Activated CD8-positive, alpha-beta memory T cell treated with anti-CD3 and anti-CD28 coated beads, Interleukin-2, amount 50 U/mL, for 24 hours (primary cell): ENCODE results near the gene CHRNA5.

Experiments
- DNase-seq: peaks from one replicate; pipeline ENCODE4 v3.0.0-alpha.2; 2020; ENCODE audit errors: extremely low read depth

CHRNA5 gene

DNA sequence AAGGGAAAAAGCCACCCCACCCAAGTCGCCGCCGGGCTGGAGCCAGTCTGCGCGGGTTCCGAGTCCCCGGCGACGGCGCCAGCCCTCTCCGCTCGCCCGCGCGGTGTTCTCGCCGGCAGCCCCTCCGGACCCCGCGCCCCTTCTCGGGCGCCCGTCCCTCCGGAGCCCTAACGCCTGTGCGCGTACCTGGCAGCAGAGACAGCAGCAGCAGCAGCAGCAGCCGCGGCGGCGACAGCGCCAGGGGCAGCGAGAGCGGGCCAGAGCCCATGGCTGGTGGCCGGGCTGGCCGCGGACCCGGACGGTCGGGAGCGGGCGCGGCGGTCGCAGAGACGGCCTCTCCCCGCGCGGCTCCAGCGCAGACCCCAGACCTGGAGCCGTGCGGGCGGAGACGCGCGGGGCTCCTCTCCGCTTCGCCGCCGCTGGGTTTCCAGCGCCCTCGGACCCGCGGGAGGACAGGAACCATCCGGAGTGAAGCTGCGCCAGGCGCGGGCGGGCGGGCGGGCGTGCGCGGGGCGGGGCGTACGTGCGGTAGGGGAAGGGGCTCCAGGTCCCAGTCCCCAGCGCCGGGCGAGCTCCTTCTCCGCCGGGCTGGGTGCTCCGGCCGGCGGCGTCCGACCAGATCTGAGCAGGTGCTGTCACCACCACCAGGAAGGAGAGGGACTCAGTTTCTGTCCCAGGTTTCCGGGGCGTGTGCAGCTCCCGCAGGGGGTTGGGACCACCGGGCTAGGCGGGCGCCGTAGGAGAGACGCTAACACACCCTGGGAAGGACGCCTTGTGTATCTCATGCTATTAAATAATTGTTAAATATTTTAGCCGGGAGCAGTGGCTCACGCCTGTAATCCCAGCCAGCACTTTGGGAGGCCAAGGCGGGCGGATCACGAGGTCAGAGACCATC is 55.5 kb downstream of the CHRNA5 start, which contains the start of gene CHRNA3:
Gene CHRNA3, minus strand, starts transcription at position 470 of the 895 bp plus-strand sequence. Its CDS starts 202 bp downstream, at position 268.
- no peak for DNase-seq

DNA sequence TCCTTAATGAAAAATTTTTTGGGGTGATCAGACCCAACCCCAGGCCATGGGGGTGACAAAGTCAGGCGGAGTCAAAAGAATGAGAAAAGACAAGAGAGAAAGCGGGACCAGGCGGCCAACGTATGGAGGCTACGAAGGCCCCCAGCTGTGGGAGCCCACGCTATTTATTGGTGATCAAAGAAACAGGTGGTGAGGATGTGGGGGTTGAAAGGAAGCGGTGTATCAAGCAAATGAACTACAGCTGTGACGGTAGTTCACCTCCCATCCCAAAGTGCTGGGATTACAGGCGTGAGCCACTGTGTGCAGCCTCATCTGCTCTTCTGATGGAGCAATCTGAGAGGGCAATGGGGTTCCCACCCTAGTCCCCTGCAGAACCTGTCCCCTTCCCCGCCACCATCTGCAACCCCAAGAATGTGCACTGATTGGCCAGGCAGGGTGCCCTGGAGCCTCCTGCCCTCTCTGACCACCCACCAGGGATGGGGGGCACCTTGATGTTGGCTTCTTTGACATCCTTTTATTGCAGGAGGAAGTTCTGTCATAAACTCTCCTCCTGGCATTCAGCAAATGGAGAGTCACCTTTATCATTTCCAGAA is 56.6 kb downstream of the CHRNA5 start:
- no peak for DNase-seq

DNA sequence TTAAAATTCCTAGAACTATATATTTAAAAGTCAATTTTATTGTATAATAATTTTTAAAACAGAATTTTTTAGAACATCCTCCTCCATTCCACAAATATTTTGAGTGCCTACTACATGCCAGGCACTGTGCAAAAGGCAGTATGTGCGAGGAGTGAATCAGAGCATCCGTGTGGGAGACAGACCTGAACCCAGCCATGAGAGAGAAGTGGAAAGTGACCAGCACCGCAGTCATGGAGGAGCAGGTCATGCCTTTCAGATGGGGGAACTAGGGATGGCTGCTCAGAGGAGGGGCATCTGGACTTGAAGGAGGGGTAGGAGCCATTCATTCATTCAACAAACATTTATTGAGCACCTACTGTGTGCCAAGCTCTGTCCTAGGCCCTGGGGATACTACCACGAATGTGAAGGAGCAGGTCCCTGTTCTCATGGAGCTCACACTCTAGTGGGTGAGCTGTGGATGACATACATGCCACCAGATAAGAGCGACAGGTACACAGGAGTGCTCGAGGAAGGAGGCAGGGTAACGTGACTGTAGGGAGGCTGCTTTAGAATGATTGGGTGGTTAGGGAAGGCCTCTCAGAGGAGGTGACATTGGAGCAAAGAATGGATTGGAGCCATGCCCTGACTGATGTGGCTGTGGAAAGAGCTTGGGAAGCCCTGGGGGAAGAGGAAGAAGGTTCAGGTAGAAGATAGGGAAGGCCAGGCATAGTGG is 58.6 kb downstream of the CHRNA5 start:
- no peak for DNase-seq

DNA sequence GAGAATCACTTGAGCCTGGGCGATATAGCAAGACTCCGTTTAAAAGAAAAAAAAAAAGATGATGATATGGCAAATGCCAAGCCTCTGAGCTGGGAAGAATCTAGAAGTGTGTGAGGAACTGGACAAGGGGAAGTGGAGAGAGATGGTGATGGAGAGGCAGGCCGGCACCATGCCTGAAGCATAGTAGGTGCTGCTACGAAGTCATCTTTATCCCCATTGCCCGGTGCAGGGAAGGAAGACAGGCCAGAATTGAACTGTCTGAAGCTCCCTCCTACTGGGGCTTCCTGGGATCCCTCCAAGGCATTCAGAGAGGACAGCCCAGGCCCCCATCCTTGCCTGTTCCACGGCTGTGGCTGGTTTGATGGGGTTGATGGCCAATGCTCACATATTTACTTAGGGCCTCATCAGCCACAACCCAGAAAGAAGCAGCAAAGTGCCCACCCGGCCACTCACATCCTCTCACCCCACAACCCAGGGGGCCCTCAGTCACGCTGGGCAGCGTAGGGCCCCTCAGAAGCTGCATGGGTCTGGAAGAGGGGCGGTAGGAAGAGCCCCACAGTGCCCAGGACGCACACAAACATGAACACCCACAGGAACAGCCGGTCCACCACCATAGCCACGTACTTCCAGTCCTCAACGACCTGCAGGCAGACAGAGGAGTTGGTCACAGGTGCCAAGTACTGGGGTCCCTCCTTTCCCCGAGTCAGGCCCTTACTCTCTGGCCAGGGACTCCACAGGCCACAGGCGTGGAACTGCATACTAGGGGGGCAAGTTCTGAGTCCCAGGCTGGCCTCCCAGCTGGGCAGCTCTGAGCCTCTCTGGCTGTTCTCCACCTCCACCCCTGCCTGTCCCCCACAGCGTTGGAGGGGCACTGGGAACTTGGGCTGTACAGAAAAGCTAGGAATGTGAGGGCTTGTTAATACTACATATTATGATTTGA is 59.6 kb downstream of the CHRNA5 start:
- no peak for DNase-seq

DNA sequence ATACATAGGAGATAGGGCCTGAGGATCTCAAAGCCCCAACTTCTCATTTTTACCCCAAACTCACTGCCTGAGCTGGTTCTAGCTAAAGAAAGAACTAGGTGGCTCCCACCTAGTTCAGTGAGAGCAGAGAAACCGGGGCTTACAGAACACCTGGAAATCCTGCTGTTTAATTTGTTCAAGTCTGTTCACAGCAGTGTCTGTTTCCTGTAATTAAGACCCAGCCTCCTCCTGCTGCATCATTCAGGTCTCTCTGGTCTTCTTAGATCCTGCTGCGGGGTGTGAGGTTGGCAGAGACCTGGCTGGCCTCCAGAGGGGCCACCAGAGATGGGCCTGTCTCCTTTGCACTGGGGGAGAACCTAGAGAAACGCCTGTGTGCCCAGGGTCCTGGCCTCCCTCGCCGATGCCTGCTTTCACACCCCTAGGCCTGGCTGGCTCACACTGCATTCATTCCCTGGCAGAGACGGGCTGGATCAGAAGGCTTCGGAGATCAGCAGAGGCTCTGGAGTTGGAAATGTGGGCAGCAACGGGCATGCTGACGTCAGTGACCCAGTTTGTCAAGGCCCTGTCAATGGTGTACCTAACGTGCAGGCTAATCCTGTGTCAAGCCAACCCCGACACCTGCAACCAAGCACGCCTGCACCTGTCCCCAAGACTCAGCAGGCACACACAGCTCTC is 60.4 kb downstream of the CHRNA5 start:
- no peak for DNase-seq

DNA sequence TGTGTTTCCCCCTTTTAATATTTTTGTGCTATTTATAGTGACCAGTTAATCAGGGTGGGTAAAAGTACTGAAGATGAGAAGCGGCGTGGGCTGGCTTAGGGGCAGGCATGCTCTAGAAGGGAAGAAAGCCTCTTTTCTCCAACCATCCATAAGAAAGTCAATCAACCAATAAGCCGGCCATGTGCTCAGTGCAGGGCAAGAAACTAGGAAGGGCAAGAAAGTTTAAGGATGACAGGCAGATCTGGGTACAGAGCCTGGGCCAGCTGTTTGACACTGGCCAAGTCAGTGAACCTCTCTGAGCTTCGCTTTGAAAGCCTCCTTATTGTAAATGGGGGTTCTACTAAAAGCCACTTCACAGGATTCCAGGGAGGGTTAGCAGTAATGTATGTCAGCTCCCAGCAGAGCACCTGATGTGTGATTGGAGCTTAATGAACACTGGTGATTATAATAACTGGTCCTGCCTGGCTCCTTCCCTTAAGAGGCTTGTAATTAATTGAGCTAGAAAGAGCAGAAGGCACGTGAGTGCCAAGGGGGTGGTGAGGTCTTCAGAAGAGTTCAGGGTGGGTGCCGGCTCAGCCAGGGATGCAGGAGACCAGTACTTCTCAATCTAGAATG is 61.2 kb downstream of the CHRNA5 start:
- no peak for DNase-seq

DNA sequence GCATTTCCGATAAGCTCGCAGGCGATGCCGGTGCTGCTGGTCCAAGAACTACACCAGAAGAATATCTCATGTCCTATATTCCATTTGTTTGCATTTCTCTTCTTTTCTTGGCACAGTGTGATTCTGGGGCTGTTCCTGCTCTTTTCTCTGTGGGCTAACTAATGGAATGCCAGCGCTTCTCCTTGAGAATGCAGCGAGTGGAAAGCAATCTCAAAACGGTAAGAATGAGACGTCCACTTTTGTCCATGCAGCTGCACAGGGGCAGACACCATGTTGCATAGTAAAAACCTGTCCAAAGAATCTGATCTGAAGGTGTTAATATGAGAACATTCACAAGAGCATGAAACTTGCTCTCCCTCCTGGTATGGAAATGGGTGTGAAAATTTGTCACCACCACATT is 62.0 kb downstream of the CHRNA5 start:
- no peak for DNase-seq

DNA sequence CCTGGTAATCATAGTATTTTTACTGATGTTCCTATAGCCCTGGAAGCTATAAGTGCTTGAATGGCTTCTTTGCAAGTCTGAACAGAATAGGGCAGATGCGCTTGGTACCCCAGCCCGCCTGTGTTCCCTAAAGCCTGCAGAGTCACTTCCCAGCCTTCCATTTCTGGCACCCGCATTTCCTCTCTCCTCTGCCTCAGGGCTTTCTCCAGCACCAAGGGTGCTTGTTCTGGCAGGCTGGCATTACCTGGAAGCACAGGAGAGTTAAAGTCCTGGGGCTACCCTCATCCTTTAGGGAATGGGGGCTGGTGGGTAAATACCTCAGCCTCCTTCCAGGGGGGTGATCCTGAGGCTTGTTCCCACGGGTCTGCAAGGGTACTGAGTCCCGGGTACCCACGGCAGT is 62.9 kb downstream of the CHRNA5 start:
- DNase-seq, result no peak

DNA sequence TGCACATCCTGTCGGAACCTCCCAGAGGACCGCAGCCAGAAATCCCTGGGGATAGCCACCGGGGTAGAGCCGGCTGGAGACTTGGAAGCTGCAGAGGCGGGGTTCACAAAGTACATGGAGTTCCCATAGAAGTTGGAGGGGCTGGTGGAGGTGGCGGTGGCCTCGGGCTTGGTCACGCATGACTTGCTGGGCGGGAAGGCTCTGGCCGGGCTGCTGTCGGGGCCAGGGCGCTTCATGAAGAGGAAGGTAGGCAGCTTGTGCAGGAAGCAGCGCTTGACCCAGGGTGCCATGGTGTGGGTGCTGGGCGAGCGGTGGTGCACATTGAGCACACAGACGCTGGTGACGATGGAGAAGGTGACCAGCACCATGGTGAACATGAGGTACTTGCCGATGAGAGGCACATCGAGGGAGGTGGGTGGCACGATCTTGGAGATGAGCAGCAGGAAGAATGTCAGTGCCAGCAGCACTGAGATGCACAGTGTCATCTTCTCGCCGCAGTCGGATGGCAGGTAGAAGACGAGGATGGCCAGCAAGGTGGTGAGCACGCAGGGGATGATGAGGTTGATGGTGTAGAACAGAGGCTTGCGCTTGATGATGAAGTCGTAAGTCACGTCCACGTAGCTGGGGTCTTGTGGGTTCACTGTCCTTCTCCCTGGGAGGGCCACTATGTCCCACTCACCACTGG is 63.9 kb downstream of the CHRNA5 start:
- no peak for DNase-seq

DNA sequence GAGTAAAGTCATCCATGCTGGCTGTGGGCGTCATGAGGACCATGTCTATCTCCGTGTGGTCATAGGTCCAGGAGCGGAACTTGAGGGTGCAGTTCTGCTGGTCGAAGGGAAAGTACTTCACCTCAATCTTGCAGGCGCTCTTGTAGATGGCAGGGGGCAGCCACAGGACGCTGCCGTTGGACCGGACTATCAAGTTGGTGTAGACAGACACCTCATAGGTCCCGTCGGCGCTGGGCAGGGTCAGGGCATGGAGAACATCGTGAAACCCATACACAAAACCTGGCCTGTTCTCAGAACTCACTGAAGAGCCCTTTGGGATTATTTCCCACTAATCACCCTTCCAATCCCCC is 64.4 kb downstream of the CHRNA5 start:
- DNase-seq, result no peak

DNA sequence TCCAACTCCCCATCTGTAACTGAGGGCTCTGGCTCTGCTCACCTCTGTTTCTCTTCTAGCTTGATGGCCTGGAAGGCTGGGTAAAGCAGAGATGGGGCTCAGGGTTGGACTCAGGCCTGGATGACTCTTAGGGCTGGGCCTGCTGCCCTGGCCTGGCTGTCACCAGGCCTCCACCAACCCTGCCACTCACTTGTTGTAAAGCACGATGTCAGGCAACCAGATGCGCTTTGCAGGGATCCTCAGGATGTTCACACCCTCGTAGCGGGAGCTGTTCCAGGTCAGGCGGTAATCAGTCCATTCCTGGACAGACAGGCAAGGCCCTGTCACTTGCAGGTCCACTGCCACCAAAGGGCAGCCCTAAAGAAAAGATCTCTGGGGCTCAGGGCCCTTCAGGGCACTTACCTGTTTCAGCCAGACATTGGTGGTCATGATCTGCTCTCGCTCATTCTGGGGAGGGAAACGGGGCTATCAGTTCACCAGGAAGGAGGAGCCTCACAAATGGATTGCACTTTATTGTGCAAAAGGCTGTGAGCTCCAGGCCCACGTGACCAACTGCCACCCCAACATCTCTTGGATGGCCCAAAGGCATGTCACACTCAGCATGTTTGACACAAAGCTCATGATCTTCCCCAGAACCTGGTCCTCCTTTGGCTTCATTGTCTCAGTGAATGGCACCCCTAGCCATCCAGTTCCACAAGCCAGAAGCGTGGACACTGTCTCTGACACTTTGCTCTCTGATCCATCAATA is 65.7 kb downstream of the CHRNA5 start:
- no peak for DNase-seq

DNA sequence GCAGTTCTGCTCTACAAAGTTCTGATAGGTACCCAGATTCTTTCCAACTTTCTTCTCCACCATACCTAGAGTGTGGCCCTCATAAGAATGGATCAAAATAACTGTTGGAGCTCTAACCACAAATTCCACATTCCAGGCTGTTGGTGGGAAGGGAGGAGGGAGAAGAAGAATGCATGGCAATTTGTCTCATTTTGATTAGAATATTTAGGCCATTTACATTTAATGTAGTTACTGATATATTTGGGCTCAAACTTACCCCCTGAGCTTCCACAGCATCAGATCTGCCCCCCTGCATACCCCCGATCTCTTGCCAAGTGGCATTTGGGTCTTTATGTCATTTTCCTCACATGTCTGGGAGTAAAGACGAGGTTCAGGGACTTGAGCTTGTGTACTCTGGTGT is 68.0 kb downstream of the CHRNA5 start:
- no peak for DNase-seq

DNA sequence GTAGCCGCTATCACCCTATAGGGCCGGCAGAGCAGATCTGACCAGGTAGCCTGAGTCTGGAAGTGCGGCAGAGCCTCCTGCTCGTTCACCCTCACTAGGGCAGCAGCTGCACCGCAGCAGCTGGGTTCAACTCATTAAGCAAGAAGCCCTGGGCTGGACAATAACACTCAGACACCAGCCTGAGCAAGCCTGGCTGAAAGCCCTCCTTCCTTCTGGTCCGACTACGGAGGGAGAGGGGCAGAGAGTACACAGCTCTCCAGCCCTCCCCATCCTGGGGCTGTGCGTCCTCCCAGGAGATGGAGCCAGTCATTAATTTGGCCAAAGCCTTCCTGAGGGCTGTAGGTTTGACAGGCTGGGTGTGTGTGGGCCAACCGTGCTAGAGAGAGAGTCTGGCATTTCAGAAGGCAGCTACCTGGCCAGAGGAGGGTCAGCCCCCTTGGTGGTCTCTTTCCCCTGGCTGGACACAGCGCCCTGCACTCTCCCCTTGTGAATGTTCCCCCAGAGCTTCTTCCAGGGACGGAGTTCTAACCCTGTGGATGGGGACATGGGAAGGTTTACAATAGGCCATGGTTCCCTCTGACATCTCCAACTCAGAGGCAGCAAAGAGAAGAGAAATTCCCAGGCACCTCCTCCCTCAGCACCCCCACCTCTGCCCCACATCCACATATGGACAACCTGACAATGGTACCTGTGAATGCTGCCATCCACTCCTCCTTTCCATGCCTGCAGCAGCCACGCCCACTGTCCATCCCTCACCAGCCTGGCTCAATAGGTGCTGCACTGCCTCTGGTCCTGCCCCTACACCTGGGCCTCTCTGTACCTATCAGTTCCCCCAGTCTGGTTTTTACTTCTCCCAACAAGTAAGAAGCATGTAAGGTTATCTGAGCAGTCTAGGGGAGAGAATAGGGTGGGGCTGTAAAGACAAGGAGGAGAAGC is 69.2 kb downstream of the CHRNA5 start:
- no peak for DNase-seq

DNA sequence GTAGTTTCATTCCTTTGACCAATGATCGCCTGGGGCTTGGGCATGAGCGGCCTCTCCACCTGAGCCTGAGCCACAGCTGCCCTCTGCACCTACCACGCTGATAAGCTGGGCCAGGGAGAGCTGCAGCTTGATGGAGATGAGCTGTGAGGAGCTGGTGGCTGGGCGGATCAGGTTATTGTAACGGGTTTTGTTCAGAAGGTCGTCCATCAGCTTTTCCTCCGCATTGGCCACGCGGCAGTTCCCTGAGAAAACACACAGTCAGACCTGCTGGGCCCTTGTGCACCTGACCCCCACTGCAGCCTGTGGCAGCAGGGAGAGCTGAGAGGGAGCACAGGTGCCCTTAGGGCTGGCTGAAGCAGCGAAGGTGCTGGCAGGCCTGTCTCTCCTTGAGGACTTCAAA is 70.0 kb downstream of the CHRNA5 start:
- DNase-seq, result no peak

DNA sequence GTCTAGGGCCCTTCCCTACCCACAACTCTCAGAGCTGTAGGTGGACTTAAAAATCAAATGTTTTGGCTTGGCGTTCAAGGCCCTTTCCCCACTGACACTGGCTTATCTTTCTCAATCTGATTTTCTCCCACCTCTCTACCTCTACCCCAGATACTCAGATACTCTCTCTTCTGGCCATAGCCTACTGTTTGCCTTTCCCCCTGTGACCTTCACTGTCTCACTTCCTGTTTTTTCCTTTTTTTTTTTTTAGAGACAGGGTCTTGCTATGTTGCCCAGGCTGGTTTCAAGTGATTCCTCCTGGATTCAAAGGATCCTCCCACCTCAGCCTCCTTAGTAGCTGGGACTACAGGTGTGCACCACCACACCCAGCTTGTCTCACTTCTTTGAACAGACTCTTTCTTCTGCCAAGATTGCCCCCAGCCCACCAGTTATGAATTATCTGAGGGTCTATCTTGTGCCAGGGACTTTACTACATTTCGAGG is 71.1 kb downstream of the CHRNA5 start:
- DNase-seq, result no peak

DNA sequence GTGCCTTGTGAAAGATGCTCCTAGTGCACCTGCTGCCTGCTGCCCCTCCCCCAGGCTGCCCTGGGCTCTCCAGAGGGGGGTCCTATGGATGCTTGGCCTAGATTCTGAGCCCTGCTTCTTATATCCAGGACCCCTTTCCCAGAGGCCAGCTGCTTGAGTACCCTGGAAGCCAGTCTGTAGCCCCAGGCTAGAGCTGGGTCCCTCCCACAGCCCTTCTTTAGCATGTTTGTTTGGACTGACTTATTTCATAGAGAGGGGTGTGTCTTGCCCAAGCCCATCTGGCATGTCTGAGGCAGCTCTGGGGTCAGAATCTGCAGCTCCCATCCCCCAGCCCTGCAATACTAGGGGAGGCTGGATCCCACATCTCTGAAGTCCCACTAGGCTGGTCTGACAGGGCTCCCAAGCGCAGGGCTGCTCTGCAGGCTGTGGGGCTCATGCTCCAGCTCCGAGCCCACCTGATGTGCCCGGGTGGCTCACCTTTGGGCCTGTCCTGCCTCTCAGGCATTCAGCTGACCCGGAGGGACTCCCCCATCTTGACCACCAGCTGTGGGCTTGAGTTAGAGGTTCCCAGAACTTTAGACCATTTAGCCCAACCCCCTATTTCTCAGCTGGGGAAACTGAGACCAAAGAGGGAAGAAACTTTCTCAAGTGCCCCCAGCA is 72.6 kb downstream of the CHRNA5 start:
- no peak for DNase-seq

DNA sequence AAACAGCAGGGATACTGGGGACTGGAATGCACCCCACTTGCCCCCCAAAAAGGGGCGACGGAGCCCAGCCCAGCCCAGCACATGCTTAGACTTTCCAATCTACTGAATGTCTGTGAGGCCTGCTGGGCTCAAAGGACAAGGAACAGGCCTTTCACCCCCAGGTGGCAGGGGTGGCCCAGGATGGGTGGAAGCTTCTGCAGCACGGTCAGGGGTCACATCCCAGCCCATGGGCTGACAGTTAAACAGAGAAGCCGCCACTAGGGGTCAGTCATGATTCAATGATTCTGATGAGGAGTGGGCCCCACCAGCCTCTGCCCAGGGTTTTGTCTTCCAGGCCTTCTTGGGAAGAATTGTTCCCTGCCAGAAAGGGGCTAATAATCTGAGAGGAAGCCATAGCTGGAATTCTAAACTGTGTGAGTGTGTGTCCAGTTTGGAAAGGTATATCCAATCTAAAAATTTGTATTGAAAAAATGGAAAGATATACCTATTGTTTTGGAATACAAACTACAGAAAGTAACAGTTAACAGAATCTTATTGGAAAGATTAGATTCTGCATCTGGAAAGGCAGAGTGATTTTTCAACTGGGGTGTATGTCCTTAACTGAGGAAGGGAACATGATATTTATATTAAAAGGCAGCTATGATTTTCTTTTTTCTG is 73.5 kb downstream of the CHRNA5 start:
- no peak for DNase-seq
